ENCODE results near the gene TSC22D4.
A peak's percentile ranks its signal among the peaks of the same experiment; 100 is the strongest.

Gene TSC22D4

DNA sequence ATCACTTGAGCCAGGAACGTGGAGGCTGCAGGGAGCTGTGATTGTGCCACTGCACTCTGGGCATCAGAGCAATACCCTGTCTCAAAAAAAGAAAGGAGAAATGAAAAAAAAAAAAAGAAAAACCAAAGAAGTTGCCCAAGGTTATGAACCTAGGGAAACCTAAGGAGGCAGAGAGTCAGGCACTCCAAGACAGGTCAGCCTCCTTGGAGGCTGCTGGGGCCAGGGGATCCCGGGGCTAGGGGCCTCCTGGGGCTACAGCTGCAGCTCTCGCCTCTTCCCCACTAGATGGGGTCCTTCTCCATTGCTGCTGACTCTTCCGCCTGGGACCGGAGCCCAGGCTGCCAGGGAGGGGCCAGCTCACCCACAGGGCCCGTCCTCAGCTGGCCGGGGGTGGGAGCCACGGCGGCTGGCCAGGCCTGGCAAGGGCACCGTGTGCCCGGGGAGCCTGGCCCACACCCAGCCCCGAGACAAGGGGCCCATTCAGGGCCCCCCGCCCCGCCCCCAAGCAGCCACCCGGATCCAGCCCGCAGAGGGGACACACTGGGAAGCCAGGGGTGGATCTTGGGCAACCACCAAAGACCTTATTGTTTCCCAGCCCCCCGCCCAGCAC, 13.2 kb downstream of the TSC22D4 start:
- Histone ChIP-seq H3K27ac (no peak overlapping the region), H3K4me3 (ENCODE audit: low read depth, low read length) (no peak overlapping the region), H3K36me3 (replicated peaks) (peaks cover 32% of the 10 kb centered on the region), H3K27me3 (replicated peaks) (no peaks in the 10 kb centered on the region)
- TF ChIP-seq, protein P1, sequence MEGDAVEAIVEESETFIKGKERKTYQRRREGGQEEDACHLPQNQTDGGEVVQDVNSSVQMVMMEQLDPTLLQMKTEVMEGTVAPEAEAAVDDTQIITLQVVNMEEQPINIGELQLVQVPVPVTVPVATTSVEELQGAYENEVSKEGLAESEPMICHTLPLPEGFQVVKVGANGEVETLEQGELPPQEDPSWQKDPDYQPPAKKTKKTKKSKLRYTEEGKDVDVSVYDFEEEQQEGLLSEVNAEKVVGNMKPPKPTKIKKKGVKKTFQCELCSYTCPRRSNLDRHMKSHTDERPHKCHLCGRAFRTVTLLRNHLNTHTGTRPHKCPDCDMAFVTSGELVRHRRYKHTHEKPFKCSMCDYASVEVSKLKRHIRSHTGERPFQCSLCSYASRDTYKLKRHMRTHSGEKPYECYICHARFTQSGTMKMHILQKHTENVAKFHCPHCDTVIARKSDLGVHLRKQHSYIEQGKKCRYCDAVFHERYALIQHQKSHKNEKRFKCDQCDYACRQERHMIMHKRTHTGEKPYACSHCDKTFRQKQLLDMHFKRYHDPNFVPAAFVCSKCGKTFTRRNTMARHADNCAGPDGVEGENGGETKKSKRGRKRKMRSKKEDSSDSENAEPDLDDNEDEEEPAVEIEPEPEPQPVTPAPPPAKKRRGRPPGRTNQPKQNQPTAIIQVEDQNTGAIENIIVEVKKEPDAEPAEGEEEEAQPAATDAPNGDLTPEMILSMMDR (IDR thresholded peaks at IDR 0.05; ENCODE audit: low read depth, low read length, missing control alignments), result peak; percentile 85
- peak; percentile 45 for DNase-seq
- in situ Hi-C loops (cut with HindIII; ENCODE audit: low pct_ligation_motif_present, low sequenced_read_pairs), result no loop called here

GRCh38 chr7:100465299-100465698, 13.7 kb downstream of the TSC22D4 start:
- in situ Hi-C loops (cut with HindIII; ENCODE audit: low pct_ligation_motif_present, low sequenced_read_pairs), result no loop called here
- Histone ChIP-seq H3K4me3 (ENCODE audit: low read depth, low read length) (no peak overlapping the region), H3K36me3 (replicated peaks) (peaks cover 27% of the 10 kb centered on the region), H3K27ac (no peak overlapping the region), H3K27me3 (replicated peaks) (no peaks in the 10 kb centered on the region)
- TF ChIP-seq, protein P1 (IDR thresholded peaks at IDR 0.05; ENCODE audit: low read depth, low read length, missing control alignments), result no peak
- DNase-seq, result no peak

DNA sequence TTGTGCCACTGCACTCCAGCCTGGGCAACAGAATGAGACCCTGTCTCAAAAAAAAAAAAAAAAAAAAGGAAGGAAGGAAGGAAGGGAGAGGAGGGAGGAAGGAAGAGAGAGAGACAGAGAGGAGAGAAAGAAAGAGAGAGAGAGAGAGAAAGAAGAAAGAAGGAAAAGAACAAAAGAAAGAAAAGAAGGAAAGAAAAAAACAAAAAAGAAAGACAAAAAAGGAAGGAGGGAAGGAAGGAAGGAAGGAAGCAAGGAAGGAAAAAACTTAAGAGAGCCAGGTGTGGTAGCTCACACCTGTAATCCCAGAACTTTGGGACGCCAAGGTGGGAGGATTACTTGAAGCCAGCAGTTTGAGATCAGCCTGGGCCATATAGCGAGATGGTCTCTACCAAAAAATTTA, 14.2 kb downstream of the TSC22D4 start:
- no peak for DNase-seq
- peaks cover 23% of the 10 kb centered on the region for H3K36me3 ChIP-seq (replicated peaks)

DNA sequence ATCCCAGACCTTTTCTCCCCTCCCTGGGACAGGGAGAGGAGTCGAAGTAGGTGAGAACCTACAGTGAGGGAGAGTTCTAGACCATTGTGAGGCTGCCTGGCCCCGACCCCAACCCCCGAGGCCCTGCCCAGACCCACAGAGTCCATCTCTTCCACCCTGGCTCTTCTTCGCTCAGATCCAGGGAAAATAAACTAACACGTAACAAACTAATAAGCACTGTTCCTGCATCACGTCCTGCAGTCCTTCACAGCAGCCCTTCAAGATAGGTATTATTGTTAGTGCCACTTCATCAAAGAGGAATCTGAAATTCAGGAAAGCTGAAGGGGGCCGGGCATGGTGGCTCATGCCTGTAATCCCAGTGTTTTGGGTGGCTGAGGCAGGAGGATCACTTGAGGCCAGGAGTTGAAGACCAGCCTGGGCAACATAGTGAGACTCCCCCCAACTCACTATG, 14.8 kb downstream of the TSC22D4 start, which contains the start of gene SPACDR:
SPACDR (minus strand) TSS at position 51 of the 451 bp plus-strand sequence. CDS start 235 bp downstream, outside the sequence.
- H3K4me3 ChIP-seq (ENCODE audit: low read depth, low read length), result no peak within 1 kb of the TSS
- no peak within 1 kb of the TSS for H3K27ac ChIP-seq
- TF ChIP-seq, protein P1 (IDR thresholded peaks at IDR 0.05; ENCODE audit: low read depth, low read length, missing control alignments), result no peak
- DNase-seq, result peak; percentile 27
- H3K27me3 ChIP-seq (replicated peaks), result no peaks in the 10 kb centered on the region
- in situ Hi-C loops (cut with HindIII; ENCODE audit: low pct_ligation_motif_present, low sequenced_read_pairs), result no loop called here
- H3K36me3 ChIP-seq (replicated peaks), result peaks cover 21% of the 10 kb centered on the region

More for the DNA sequence above, 14.2 kb downstream of the TSC22D4 start:
- Histone ChIP-seq H3K27me3 (replicated peaks) (no peaks in the 10 kb centered on the region), H3K27ac (no peak overlapping the region), H3K4me3 (ENCODE audit: low read depth, low read length) (no peak overlapping the region)
- TF ChIP-seq, protein P1 (IDR thresholded peaks at IDR 0.05; ENCODE audit: low read depth, low read length, missing control alignments), result no peak
- in situ Hi-C loops (cut with HindIII; ENCODE audit: low pct_ligation_motif_present, low sequenced_read_pairs), result no loop called here

- DNase-seq, result no peak
- Histone ChIP-seq H3K27me3 (replicated peaks) (no peaks in the 10 kb centered on the region), H3K27ac (no peak overlapping the region), H3K36me3 (replicated peaks) (no peaks in the 10 kb centered on the region), H3K4me3 (ENCODE audit: low read depth, low read length) (no peak overlapping the region)
- TF ChIP-seq, protein P1 (IDR thresholded peaks at IDR 0.05; ENCODE audit: low read depth, low read length, missing control alignments), result no peak
- in situ Hi-C loops (cut with HindIII; ENCODE audit: low pct_ligation_motif_present, low sequenced_read_pairs), result no loop called here
Observed at GRCh38 chr7:100457033-100457432, 22.0 kb downstream of the TSC22D4 start.

DNA sequence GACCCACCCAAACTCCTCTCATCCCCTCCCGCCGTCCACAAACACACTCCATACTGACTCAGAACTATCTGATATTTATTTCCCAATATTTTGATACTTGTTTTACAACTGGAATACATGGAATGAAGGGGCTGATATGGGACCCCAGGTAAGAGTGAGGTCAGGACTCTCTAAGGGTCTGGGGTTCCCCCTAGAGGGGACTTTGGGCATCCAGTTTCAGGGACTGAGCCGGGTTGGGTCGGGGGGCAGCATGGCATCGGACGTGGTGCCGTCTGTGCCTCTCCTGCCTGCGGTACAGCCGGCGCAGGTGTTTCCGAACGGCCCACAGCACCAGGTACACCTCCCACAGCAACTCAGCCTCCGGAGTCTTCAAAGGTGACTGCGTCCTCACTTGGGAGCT, 22.5 kb downstream of the TSC22D4 start:
- Histone ChIP-seq H3K27me3 (replicated peaks) (no peaks in the 10 kb centered on the region), H3K36me3 (replicated peaks) (no peaks in the 10 kb centered on the region), H3K27ac (no peak overlapping the region), H3K4me3 (ENCODE audit: low read depth, low read length) (no peak overlapping the region)
- DNase-seq, result no peak
- TF ChIP-seq, protein P1 (IDR thresholded peaks at IDR 0.05; ENCODE audit: low read depth, low read length, missing control alignments), result peak; percentile 21
- in situ Hi-C loops (cut with HindIII; ENCODE audit: low pct_ligation_motif_present, low sequenced_read_pairs), result no loop called here
